Nephron (organoid): ENCODE data around the gene MUL1.

Experiments
- H3K27ac Mint-ChIP-seq, 3 experiments: 2 replicates each; pipeline ENCODE4 v1.8.0; 2020; ENCODE audit warnings: mixed read lengths in 3 of 3, mild to moderate bottlenecking in 2 of 3, moderate library complexity in 1 of 3
- H3K27me3 Mint-ChIP-seq: 2 replicates; pipeline ENCODE4 v1.8.0; 2021; ENCODE audit warnings: low read depth, mild to moderate bottlenecking, moderate library complexity, mixed read lengths
- H3K36me3 Mint-ChIP-seq: 2 replicates; pipeline ENCODE4 v1.8.0; 2020; ENCODE audit warnings: low read depth, mixed read lengths
- H3K4me1 Mint-ChIP-seq: 2 replicates; pipeline ENCODE4 v1.8.0; 2020; ENCODE audit warnings: mixed read lengths
- H3K4me3 Mint-ChIP-seq, 3 experiments: 2 replicates each; pipeline ENCODE4 v1.8.0; 2020; ENCODE audit warnings: mild to moderate bottlenecking in 3 of 3, mixed read lengths in 3 of 3, moderate library complexity in 2 of 3
- H3K9me3 Mint-ChIP-seq: 2 replicates; pipeline ENCODE4 v1.8.0; 2020; ENCODE audit warnings: mixed read lengths
- TF ChIP-seq, protein P1 (sequence below), 3 experiments: fragments of 200-600 bp; sonication (generic); IDR thresholded peaks; one replicate each; pipeline ENCODE4 v1.5.0; 2021; ENCODE audit warnings: antibody characterized with exemption in 3 of 3; ENCODE audit not compliant: unreplicated experiment in 3 of 3

MUL1 gene, protein sequence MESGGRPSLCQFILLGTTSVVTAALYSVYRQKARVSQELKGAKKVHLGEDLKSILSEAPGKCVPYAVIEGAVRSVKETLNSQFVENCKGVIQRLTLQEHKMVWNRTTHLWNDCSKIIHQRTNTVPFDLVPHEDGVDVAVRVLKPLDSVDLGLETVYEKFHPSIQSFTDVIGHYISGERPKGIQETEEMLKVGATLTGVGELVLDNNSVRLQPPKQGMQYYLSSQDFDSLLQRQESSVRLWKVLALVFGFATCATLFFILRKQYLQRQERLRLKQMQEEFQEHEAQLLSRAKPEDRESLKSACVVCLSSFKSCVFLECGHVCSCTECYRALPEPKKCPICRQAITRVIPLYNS

DNA sequence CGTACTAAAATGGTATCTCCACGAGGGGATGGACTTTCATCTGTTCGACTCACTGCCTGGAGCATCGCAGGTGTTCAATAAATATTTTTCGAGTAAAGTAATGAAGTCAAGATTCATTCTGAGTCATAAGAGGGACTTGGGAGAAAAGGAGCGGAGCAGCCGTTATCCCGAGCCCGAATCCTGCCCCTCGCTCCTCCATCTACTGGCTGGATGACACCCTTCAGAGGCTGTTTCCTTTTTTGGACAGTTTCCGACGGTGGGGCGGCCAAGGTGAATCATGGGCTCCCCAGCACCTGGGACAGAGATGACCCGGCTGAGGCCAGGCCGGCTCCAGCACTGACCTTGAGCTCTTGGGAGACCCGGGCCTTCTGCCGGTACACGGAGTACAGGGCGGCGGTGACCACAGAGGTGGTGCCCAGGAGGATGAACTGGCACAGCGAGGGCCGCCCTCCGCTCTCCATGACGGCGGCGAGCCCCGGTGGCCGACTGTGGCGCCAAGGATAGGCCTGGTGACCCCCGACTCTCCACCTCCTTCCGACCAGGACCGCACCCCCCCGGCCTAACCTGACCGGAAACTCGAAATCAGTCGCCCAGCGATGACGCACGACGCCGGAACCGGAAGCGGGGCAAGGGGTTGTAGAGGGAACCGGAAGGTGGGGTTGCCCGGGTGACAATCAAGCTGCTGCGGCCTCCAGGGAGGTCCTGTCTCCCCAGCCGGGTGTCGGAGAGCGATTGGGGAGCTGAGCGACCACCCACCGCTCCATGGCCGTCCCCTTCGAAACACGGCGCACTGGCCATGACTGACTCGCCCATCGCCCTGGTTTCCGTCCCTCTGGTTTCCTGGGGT lies at the start of gene MUL1:
Gene MUL1, minus strand, starts transcription at position 588 of the 847 bp plus-strand sequence. Its CDS starts 127 bp downstream, at position 461.
- Mint-ChIP-seq H3K27me3 (peaks cover 9% of the 10 kb centered on the region), H3K36me3 (peaks cover 3% of the 10 kb centered on the region), H3K4me3 (peak within 1 kb of the TSS; percentile 87 to 96 (median 88)), H3K4me1 (peaks cover 7% of the 10 kb centered on the region), H3K27ac (peak within 1 kb of the TSS; percentile 3 to 86 (median 48)), H3K9me3 (no peaks in the 10 kb centered on the region)
- TF ChIP-seq, protein P1, sequence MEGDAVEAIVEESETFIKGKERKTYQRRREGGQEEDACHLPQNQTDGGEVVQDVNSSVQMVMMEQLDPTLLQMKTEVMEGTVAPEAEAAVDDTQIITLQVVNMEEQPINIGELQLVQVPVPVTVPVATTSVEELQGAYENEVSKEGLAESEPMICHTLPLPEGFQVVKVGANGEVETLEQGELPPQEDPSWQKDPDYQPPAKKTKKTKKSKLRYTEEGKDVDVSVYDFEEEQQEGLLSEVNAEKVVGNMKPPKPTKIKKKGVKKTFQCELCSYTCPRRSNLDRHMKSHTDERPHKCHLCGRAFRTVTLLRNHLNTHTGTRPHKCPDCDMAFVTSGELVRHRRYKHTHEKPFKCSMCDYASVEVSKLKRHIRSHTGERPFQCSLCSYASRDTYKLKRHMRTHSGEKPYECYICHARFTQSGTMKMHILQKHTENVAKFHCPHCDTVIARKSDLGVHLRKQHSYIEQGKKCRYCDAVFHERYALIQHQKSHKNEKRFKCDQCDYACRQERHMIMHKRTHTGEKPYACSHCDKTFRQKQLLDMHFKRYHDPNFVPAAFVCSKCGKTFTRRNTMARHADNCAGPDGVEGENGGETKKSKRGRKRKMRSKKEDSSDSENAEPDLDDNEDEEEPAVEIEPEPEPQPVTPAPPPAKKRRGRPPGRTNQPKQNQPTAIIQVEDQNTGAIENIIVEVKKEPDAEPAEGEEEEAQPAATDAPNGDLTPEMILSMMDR (IDR thresholded peaks at IDR 0.05; ENCODE audit: unreplicated experiment in 3 of 3) = no peak

DNA sequence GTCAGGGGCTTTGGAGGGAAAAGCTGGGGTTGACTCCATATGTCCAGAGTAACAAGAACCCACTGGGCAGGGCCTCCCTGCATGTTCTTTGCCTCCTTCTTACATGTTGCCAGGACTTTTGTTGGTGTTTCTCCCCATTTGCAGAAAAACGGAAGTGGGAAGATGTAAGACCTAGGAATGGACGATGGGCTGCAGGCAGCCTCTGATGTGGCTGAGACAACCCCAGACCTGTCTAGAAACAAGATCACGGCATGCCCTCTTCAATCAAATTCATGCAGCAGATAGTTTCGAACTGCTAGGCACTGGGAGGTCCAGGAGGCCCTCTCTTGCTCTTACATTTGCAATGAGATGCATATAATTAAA lies 47.8 kb upstream of the MUL1 start:
- peak overlapping the region in 2 of 3 experiments; percentile 23 to 87 for H3K4me3 Mint-ChIP-seq
- peaks cover 45% of the 10 kb centered on the region for H3K27me3 Mint-ChIP-seq
- peaks cover 26% of the 10 kb centered on the region for H3K4me1 Mint-ChIP-seq
- no peaks in the 10 kb centered on the region for H3K36me3 Mint-ChIP-seq
- no peaks in the 10 kb centered on the region for H3K9me3 Mint-ChIP-seq
- no peak overlapping the region for H3K27ac Mint-ChIP-seq
- TF ChIP-seq, protein P1 (IDR thresholded peaks at IDR 0.05; ENCODE audit: unreplicated experiment in 3 of 3) = no peak

DNA sequence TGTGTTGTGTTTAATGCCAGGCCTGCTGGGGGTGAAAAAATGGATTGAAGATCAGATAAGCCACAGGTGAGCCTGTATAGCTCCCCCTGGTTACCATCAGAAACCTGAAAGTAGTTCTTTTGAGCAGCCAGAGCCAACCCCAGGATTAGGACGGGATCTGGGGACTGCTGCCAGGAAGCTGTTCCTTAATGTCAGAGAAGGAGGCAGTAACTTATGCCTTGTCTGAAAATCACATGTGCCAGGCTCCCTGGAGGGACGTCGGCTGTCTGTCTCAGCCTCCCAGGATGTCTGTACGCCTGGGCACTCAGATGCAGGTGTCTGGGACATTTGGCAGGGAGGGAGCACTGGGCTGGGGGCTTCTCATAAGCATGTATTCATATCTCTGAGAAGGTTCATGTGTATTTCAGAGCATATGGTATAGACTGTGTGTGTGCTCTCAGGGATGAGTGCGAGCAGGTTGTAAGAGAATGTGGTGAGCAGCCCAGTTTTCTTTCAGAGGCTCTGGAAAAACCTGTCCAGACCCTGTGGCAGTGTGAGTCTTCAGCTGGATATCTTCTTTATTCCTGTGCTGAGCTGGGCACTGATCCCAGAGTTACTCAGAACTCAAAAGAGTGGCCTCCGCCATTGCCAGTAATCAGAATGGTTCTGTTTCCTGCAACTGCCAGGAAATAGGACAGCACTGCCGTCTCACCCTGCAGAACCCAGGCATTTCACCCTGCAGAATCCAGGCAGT lies 47.2 kb upstream of the MUL1 start:
- peaks cover 42% of the 10 kb centered on the region for H3K27me3 Mint-ChIP-seq
- peak overlapping the region; percentile 36 to 87 (median 80) for H3K4me3 Mint-ChIP-seq
- H3K9me3 Mint-ChIP-seq = no peaks in the 10 kb centered on the region
- H3K4me1 Mint-ChIP-seq = peaks cover 26% of the 10 kb centered on the region
- TF ChIP-seq, protein P1 (IDR thresholded peaks at IDR 0.05; ENCODE audit: unreplicated experiment in 3 of 3) = no peak
- H3K36me3 Mint-ChIP-seq = no peaks in the 10 kb centered on the region
- H3K27ac Mint-ChIP-seq = no peak overlapping the region

DNA sequence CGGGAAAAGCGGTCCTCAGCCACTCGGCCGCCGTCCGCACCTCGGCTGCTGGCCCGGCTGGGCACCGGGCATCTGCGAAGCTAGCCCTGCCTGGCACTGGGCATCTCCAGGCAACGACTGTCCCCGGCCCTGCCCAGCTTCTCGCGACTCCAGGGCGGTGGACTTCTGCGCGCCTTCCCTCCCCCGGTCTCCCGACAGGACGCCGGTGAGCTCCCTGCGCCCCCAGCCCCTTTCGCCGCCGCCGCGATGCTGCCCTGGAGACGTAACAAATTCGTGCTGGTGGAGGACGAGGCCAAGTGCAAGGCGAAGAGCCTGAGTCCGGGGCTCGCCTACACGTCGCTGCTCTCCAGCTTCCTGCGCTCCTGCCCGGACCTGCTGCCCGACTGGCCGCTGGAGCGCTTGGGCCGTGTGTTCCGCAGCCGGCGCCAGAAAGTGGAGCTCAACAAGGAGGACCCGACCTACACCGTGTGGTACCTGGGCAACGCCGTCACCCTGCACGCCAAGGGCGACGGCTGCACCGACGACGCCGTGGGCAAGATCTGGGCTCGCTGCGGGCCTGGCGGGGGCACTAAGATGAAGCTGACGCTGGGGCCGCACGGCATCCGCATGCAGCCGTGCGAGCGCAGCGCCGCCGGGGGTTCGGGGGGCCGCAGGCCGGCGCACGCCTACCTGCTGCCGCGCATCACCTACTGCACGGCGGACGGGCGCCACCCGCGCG lies 44.9 kb upstream of the MUL1 start:
- peaks cover 26% of the 10 kb centered on the region for H3K4me1 Mint-ChIP-seq
- H3K27me3 Mint-ChIP-seq = peaks cover 43% of the 10 kb centered on the region
- H3K27ac Mint-ChIP-seq = no peak overlapping the region
- peak overlapping the region; percentile 88 to 92 (median 89) for H3K4me3 Mint-ChIP-seq
- H3K36me3 Mint-ChIP-seq = no peaks in the 10 kb centered on the region
- no peaks in the 10 kb centered on the region for H3K9me3 Mint-ChIP-seq
- TF ChIP-seq, protein P1 (IDR thresholded peaks at IDR 0.05; ENCODE audit: unreplicated experiment in 3 of 3) = no peak

DNA sequence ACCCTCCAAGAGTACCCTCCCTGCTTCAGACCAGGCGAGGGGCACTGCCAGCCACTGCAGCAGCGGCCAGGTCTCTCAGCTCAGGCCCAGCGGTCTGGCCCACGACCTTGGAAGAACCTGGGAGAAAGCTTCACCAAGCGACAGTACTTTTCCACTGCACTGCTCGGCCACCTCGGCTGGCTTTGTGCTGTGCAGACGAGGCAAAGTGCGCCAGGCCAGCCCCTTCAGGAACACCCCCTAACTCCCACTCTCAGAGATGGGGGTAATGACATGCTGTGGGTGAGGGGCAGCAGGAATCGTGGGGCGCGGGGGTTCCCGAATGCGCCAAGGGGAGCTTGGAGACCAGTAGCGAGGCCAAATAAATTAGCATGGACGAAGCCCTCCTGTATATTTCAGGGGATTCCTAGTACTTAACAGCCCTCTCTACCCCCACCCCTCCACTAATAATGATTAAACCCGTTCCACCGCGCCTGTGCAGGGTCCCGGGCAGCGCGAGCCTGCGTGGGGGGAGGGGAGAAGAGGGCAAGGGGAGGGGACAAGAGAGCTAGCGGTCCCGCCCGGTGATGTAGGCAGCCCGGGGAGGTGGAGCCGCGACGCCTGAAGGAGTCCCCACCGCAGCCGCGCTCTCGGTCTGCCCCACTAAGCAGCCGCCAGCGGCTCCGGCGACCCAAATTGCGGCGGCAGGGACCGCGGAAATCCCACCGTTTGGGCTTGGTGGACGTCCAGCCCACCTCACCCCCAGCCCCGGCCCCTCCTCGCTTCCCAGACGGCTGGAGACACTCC lies 44.2 kb upstream of the MUL1 start, which contains the start of gene FAM43B:
Gene FAM43B, plus strand, starts transcription at position 629 of the 783 bp plus-strand sequence. CDS start 401 bp downstream, outside the sequence.
- Mint-ChIP-seq H3K27ac (peak within 1 kb of the TSS; percentile 98 to 99 (median 98)), H3K27me3 (peaks cover 43% of the 10 kb centered on the region), H3K4me3 (peak within 1 kb of the TSS; percentile 88 to 92 (median 89)), H3K36me3 (no peaks in the 10 kb centered on the region), H3K9me3 (no peaks in the 10 kb centered on the region), H3K4me1 (peaks cover 26% of the 10 kb centered on the region)
- TF ChIP-seq, protein P1 (IDR thresholded peaks at IDR 0.05; ENCODE audit: unreplicated experiment in 3 of 3) = no peak
